Stimulated activated CD8-positive, alpha-beta memory T cell treated with anti-CD3 and anti-CD28 coated beads, Interleukin-7, amount 100 ng/mL, for 24 hours (primary cell): ENCODE measurements around the gene CEP128.

ENCODE experiments used
- DNase-seq: peaks from one replicate; pipeline ENCODE4 v3.0.0-alpha.2; 2020; ENCODE audit warnings: low read depth

Gene CEP128

DNA sequence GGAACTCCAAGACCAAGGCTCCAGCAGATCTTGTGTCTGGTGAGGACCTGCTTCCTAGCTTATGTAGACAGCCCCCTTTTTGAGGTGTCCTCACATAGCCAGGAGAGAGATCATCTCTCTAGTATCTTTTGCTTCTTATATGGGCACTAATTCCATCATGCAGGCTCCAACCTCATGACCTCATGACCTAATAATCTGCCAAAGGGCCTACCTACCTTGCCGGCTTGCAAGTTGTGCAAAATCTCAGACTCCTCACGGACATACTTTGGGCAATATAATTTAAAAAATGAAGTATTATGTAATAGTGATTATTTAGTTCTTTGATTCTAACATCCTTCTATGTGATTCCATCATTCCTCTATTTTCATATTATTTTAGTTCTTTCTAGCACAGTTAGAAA lies 397.2 kb downstream of the CEP128 start:
- DNase-seq: no peak

DNA sequence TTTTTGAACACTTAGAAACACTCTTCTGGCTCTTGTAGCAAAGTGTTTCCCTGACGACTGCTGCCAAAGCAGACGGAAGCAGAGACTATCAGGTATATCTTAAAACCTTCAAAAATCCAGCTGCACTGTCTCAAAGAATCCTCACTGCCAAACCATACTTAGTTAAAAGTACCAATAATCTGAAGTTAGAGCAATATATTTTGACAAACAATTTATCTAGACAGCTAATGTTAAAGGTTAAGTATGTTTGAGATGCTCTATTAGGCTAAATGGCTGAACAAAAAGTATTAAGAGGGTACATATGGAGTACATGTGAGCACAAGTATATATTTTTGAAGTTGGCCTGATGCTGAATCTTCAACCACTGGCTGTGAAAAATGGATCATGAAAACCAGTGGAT lies 398.3 kb downstream of the CEP128 start:
- DNase-seq: no peak

DNA sequence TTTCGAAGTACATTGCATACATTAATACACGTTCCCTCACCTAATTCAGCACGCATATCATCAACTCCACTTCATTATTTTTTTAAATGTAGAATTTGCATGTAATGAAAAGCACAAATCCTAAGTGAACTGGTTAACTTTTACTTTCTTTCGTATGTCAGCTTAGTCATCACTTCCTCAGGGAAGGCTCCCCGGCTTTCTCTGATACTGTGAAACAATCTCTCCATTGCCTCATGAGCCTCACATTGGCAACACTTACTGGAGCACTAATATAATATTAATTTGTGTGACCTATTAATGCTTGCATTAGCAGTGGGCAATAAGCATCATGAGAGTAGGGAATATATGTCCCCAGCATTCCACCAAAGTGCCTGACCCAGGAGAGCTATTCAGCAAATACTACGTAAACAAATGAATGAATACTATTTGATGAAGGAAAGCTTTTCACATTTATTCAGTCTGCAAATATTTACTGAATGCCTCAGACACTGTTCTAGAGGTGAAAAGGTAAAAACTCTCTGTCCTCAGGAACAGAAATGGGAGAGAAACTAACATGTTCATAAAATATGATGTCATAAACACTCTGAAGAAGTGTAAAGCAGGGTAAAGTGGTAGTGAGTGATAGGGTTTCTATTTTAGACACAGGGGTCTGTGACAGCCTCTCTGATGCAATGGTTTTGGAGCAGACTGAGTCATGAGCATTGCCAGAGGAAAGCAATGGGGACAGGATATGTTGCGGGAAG lies 402.7 kb downstream of the CEP128 start:
- DNase-seq: no peak

DNA sequence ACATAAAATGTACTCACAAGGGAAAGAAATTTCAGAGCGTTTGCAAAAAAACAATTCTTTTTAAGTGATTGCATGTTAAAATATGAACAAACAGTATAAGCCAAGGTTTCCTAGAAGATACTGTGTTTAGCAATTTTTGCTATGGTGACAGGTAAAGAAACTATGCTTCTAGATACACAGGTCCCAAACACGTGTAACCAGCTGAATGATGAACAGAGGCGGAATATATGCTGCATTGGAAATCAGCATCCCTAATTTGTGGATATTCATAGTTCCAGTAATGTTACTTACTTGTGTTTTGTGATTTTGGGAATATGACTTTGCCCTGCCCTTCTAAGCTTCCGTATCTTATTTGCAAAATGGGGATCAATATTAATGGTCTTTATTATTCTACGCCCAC lies 403.9 kb downstream of the CEP128 start:
- no peak for DNase-seq

DNA sequence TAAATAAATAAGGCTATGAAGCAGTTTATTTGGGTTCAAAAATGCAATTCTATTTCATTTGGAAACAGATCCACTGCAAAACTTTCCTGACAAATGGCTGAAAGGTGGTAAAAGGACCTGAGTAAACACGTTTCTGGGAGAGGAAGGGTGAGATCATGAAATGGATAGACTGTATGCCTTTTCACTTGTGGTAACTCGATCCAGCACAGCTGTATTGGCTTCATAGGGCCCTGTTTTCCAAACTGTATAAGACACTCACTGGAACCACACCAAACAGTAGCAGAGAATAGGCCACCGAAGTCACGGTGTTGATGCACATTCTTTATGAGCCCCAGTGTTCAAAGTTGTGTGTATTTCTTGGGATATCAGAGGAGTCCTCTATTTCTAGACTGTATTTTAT lies 405.1 kb downstream of the CEP128 start:
- no peak for DNase-seq

DNA sequence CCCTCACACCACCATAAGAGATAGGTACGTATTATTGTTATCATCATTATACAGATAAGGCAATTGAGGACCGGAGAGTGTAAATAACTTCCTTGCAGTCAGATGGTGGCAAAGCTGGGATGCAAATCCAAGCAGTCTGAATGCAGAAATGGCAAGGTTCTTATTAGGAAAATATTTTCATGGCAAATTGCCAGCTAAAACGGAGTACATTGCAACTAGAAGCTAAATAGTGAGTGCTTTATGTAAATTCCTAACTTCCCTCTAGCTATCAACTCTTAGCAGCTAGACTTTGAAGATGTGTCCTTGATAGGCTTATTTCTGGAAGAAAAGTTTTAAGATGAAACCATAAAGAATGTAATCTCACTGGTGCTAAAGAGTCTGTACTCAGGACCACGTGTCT lies 406.4 kb downstream of the CEP128 start:
- DNase-seq: no peak

DNA sequence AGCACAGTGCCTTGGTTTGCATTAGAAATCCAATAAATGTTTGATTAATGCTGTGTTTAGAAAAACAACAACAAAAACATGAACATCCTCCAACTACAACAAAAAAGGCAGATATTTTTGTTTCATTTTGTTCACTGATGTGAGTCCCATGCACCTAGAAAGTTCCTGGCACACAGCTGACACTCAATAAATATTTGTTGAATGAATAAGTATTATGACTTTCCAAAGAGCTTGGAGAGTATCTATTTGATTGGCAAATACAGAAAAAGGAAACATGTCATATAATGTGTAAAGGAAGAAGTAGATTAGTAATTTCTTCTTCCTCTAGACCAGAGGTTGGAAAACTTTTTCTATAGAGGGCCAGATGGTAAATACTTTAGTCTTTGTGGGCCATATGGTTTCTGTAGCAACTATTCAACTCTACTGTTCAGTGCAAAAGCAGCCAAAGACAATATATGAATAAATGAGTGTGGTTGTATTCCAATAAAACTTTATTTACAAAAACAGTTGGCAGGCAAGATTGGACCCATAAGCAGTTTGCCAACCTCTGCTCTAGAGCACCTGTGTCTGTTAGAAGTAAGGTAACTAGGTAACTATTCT lies 417.9 kb downstream of the CEP128 start:
- no peak for DNase-seq

DNA sequence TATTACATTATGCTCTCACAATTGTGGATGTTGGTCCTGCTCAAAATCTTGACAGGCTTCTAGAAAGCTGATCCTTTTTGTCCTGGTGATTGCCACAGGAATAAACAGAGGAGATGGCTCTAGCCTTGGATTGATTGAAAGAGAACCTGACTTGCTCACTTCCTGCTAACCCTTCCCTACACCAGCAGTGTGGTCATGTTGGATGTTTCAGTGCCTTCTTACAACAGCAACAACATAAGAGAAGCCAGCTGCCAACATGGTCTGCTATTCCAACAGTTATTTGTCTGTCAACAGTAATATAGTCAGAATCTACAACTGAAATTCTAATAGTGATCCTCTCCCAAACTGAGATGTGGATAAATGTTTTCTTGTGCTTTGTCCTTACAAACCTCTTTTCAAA lies 418.6 kb downstream of the CEP128 start:
- no peak for DNase-seq

DNA sequence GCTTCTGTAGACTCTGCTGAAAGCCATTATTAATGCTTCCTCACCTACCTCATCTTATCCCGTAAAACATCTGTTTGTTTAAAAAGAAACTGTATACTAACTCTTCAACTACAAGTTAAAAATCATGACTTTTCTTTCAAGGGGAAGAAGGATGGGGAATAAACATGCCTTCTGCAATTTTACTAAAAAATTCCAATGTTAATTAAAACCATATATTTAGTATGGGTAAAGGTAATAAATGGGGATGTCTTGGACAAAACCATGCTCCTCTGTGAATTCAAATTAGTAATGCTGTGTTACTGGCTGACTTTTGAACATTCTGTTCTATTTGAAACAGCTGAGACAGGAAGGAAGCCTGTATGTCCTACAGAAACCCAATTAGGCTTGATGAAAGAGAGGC lies 419.1 kb downstream of the CEP128 start:
- DNase-seq: no peak

DNA sequence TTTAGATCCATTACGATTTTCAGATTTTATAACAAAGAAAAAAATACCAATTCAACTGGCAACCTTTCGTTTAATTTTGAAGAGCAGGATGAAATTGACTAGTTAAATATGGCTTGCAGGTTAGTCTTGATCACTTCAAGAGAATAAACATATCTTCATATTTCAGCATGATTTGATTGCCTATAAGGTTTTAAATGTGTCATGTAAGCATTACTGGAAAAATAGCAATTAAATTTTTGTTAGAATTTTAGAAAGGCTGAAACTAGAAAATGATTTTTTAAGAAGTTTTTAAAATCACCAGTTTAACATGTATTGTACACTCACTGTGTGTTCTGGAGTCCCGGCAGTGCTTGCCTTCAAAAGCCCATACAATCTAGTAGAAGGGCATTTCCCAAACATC lies 420.1 kb downstream of the CEP128 start:
- DNase-seq: no peak

DNA sequence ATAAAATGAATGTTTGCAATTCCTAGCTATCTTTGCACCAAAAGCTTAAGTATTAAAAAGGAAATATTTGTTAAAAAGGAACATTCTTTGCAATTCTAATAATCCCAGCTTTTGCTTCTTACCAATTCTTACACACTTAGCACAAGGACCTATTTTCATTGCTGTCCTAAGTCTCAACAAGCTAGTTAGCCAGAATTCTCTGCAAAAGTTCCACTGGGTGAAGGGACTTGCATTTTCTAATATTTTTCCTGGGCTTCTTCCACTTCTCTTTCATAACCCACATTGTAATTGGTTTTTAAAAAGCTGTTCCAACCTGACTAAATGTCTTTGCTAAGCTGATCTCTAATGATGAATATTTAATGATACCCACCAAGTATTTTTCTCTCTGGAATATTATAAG lies 422.5 kb downstream of the CEP128 start:
- no peak for DNase-seq

DNA sequence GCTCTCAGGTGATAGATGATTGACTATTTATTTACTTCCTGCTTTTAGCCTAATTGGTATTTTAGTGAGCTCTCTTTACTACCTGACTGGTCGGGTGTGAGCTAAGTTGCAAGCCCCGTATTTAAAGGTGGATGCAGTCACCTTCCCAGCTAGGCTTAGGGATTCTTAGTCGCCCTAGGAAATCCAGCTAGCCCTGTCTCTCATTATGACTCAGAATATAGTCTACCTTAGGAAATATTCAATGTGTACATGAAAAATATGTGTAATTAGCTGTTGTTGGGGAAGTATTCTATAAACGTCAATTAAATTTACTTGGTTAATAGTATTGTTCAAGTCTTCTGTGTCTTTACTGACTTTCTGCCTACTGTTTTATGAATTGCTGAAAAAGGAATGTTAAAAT lies 423.4 kb downstream of the CEP128 start:
- no peak for DNase-seq

DNA sequence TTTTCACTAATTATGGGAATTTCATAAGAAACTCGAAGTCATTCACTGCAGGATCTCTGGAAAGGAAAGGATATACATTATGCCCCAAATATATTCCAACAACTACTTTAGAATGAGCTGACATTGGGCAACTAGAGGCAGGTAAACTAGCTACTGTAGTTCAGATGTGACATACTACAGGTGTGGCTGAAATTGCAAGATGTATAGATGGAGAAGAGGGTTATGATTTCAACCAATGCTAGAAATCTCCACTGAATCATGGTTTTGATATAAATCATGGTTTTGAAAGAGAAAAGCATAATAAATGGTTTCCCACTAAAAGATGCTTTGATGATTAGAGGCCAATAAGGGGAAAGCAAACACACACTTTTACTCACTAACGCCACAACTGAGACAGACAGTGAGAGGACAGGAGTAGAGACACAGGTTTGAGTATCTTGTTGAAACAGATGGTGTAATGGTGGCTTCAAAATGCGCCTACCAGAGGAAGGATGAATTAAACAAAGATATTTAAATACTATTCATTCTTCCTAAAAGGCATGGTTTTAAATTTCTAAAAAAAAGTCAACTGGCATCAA lies 434.2 kb downstream of the CEP128 start:
- DNase-seq: no peak

DNA sequence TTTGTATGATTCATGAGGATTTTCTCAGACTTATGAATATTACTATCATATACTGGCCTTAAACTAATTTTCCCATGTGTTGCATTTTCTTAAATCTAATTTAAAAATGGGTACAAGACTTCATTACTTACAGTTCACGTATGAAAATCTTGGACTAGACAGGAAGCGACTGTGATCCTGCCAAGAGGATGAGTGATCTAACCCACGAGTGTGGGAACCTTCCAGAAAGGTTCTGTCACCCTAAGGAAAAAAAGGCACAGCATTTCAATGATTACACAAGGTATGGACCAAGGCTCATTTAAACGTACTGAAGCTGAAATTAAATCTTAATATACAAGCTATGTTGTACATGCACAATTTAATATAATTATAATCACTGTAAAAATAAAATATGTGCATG lies 436.8 kb downstream of the CEP128 start:
- no peak for DNase-seq

DNA sequence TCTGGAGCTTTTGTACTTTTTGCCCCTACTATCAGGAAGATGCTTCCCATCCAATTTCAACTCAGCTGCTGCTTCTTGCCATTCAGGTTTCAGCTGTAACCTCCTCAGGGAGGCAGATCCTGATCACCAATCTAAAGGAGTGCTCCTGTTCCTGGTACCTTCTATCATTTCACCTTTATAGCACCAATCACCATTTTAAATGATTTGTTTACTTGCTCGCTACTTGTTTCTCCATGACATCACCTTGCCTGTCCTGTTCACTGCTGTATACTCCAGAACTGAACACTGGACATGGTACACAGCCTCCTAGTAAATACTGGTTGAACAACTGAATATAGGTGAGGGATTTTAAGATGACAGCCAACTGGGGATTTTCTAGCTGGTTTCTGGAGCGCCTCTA lies 443.0 kb downstream of the CEP128 start:
- no peak for DNase-seq

DNA sequence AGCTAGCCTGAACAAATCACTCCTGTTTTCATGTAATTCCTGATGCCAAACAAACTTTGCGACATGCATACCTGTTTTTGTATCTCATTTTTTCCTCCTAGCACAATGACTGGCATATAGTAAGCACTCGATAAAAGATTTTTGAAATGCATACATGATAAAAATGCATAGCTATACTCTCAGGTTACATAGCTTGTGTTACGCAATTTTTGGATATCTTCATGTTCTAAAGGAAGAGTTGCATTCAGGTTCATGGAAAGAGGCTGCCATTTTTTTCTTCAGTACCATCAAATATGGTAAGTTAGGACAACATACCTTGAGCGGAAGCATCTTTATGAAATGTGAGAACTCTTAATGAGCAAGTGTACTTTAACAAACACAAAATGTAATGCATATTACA lies 445.4 kb downstream of the CEP128 start:
- no peak for DNase-seq

DNA sequence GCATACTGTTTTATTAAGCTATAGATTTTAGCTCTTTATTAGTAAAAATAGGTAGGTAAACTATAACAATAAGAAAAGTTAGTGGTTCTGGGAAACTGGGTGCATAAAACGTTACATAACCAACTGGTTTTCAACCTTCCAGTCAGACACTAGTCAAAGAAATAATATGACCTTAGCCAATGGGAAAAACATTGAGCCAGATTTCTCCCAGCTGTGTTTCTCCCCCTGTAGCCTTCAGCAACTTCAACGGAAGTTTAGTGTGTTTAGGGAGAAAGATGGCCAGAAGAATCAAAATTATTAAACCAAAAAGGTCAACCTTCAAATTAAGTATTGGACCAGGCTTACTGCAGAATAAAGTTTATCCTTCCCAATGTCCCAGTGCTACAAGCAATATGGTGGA lies 446.8 kb downstream of the CEP128 start:
- no peak for DNase-seq

DNA sequence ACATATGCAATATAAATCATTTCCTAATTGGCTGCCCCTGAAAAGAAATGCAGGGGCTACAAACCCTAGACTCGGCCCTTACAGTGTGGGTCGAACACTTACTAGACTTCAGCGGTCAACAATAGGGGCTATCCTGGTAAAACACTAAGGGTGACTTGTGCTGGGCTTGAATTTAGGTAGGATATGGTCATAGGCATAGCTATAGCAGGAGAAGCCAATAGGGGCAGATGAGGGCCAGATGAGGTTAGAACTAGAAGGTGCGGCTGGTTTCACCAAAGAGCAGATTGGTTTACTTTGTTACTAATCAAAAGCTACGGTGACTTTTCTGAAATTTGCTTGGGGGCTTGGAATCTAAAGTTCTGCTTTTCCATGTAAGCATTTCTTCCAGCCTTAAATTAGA lies 447.9 kb downstream of the CEP128 start:
- DNase-seq: no peak

DNA sequence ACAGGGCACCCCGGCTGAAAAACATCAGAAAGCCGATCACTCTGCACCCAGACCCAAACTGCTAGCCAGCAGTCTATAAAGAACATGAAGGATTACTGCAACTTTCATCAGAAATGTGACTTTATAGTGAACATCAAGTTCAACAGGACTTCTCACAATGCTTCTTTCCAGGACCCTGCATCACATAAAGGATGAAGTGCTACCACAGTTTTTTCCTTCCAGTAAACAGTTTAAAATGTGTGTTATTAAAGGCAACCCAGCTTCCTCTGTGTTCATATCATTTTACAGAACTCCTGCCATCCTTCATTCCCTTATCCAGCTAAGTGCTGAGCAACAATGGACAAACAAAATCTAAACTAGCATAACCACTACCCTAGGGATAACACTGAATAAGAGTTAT lies 449.9 kb downstream of the CEP128 start:
- DNase-seq: no peak

DNA sequence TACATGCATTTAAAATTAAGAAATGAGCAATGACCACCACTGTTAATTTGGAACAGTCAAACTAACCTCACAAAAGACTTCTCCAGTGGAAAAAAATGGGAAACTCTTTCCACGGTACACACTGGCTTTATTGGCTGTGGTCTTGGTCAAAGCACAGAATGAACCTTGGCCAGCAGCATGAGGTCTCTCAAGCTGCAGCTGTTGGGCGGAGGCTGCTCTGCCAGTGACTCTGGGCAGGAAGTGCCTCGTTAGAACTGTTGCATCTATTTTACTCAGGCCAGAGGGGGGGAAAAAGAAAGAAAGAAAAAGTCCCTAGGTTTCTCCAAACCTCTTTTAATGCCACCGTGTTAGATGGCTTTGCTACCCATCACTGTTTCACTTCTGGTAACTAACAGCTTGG lies 450.4 kb downstream of the CEP128 start:
- DNase-seq: no peak

DNA sequence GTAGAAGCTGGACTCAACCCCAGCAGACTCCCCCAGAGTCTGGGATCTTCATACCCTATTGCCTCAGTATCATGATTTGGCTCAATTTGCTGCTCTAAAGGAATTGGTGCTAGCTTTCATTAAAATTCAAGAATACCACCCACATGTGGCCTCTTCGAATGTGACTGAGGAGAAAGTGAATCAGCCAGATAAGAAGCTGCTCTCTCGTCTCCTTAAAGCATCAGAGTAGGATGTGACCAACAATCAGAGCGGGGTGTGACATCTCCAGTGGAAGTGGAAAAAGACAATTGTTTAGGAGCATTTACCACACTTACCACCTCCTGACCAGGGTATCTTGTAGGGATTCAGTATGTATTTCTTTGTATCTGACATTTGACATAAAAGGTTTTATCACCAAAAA lies 452.0 kb downstream of the CEP128 start:
- DNase-seq: no peak

DNA sequence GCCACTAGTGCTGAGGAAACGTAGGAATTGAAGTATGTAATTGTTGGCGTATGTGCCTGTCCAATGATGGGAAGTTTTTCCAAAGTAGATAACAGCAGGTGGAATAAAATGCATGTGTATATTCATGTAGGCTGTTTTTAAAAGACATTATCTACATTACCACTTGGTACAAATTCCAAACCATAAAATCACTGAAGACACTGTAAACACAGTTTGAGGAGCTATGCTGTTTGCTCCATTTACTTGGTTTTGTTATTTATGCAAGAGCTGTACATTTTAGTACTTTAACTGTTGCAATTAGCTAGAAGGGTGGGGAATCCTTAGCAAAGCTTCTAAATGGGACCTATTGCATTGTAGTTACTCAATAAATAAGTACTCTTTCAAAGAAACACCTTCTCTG lies 455.8 kb downstream of the CEP128 start:
- no peak for DNase-seq

DNA sequence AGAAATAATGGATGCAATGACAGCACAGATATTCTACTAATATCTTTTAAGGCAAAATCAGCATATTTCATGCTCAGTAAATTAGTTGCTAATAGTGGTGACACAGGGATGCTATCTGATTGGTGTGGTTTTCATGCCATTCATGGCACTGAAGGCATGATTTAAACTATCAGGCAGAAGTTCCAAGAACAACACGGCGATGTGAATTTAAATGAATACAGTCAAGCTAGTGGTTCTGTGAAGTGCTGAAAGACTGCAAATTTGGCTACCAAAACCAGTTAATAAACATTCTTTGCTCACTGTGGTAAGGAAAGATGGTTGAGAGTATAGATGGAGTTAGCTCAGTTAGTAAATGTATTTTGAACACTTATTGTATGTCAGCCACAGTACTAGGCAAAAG lies 458.2 kb downstream of the CEP128 start:
- no peak for DNase-seq
